GM12874 (cell line): ENCODE results near the gene RASSF1.

ENCODE experiments used
- CTCF ChIP-seq: IDR thresholded peaks from 2 replicates; pipeline ENCODE4 v1.5.1; 2011; ENCODE audit warnings: low read depth, mild to moderate bottlenecking, control low read depth, low read length, moderate library complexity; ENCODE audit not compliant: insufficient read depth

Gene RASSF1

GRCh38 chr3:50373146-50374051, 32.8 kb upstream of the RASSF1 start:
- TF ChIP-seq CTCF = no peak

- TF ChIP-seq CTCF = no peak
Observed at GRCh38 chr3:50372349-50372748, 31.7 kb upstream of the RASSF1 start.

GRCh38 chr3:50371133-50371685, 30.6 kb upstream of the RASSF1 start:
- TF ChIP-seq CTCF = no peak

- no peak for TF ChIP-seq CTCF
Observed at GRCh38 chr3:50370594-50370993, 30.0 kb upstream of the RASSF1 start.

GRCh38 chr3:50369012-50369670, 28.5 kb upstream of the RASSF1 start:
- no peak for TF ChIP-seq CTCF

- no peak for TF ChIP-seq CTCF
Observed at GRCh38 chr3:50365842-50366220, 25.2 kb upstream of the RASSF1 start.

- TF ChIP-seq CTCF = no peak
Observed at GRCh38 chr3:50365080-50365841, 24.6 kb upstream of the RASSF1 start.
